HG03280 (cell line): ENCODE measurements around the gene UTP18.
"Not testable (repeated sequence)": the region's sequence is repeated elsewhere in the genome, so short reads cannot be mapped to it uniquely, and the experiment has no call there.

Experiments
- ATAC-seq: cut with Tn5 transposase; IDR thresholded peaks from one replicate; pipeline ENCODE4 v1.9.1; 2021; ENCODE audit warnings: mild to moderate bottlenecking, moderate library complexity; ENCODE audit not compliant: unreplicated experiment

Gene UTP18

DNA sequence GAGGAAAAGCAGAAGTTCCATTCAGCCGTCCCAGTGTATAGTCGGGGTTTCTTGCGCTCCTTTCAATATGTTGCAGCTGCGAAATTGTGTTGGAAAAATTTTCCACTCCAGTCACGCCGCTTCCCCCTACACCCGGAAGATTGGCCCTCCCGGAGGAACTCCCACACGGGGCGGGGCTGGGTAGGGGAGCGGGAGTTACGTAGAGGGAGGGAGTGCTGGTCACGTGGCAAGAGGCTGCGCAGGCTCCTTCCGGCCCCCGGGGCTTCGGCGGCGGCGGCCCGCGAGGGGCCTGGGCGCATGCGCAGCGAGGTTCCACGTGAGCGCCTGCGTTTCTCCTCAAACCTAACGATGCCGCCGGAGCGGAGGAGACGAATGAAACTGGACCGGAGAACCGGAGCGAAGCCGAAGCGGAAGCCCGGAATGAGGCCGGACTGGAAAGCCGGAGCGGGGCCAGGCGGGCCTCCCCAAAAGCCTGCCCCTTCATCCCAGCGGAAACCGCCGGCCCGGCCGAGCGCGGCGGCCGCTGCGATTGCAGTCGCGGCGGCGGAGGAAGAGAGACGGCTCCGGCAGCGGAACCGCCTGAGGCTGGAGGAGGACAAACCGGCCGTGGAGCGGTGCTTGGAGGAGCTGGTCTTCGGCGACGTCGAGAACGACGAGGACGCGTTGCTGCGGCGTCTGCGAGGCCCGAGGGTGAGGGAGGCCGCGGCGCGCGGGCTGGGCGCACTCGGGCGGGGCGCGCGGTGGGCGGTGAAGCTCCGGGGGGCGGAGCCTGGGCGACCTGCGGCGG lies at the start of gene UTP18:
TSS of gene UTP18 (plus strand) at position 310 of the 787 bp plus-strand sequence. CDS start at position 349, 39 bp downstream.
- peak; percentile 82 for ATAC-seq

DNA sequence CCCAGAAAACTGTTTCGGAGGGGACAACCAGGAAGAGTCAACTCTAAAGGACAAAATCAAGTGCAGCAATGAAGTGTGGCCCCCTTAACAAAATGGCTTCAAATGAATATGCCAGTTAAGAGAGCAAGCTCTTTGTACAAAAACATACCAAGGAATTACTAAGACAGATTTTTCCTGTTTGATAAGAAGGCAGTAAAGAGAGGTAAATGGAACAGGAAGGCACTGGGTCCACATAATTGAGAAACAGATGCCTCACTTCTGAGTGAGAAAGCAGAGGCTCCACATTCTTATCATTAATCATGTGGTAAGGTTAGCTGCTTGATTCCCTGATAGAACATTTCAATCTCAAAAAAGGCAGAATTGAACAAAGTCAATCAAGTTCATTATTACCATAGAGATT lies 45.4 kb upstream of the UTP18 start:
- no peak for ATAC-seq

DNA sequence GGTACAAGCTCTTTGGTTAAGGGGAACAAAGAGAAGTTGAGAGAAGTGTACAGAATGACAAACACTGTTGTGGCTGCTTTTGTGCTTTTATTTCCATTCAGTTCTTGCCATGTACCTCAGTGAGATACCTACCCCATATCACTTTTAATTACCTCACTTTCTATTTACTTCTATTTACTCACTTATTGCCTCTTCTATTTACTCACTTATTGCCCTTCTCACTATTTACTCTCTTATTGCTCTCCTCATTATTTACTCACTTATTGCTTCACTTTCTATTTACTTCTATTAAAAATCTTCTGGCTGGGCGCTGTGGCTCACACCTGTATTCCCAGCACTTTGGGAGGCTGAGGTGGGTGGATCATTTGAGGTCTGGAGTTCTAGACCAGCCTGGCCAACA lies 42.4 kb upstream of the UTP18 start:
- no peak for ATAC-seq

DNA sequence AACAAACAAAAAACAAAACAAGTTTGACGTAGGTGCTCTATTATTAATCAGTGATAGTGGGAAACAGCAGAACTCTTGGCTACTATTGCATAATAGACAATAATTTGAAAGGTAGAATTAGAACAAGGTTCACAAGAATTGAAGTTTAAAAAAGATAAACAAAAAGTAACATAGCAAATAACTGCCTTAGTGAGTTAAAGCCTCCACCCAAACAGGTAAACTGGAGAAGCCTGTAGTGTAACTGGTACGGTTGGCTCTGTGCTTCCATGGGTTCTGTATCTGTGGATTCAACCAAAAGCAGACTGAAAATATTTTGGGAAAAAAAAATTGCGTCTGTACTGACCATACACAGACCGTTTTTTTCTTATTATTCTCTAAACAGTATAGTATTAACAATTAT lies 39.0 kb upstream of the UTP18 start:
- no peak for ATAC-seq

DNA sequence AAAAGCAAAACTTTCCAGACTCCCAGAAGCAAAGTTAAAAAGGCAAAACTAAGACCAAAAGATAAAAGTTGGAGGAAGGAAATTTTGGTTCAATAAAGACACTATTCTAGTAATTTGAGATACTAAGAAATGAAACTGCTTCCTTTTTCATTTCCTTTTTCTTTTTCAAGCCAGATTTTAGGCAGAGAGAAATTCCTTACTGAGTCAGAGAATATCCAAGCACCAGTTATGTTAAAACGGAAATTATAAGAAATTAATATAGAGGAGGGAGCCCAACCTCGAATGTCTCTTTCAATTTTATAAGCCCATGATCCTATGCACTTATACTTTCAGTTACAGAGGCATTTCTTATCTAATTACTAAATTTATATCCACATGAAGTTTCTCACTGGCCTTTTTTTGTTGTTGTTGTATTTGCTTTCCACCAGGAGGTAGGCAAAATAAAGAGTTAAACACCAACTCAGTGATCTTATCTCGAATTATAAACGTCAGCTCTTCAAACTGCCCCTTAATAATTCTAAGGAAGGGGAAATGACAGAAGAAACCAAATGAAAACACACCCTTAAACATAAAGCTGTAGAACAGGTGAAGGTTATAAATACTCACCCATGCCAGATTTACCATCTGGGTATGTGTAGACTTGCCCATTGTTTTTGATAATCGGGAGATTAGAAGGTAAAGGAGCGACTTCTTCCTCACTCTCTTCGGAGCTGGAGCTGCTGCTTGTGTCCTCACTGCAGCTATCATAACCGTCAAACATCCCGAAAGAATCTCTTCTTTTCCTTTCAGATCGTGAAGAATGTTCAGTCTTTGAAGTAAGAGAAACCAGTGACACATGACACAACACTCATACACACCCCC lies 35.7 kb upstream of the UTP18 start:
- ATAC-seq: no peak

DNA sequence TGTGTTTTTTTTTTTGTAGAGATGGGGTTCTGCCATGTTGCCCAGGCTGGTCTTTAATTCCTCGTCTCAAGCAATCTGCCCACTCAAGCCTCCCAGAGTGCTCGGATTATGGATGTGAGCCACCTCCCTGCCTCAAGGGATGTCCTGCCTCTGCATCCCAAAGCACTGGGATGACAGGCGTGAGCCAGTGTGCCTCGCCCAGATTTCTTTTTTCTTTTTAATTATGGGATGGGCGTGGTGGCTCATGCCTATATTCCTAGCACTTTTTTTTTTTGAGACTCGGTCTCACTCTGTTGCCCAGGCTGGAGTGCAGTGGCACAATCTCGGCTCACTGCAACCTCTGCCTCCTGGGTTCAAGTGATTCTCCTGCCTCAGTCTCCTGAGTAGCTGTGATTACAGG lies 34.8 kb upstream of the UTP18 start:
- ATAC-seq: not testable (repeated sequence)

DNA sequence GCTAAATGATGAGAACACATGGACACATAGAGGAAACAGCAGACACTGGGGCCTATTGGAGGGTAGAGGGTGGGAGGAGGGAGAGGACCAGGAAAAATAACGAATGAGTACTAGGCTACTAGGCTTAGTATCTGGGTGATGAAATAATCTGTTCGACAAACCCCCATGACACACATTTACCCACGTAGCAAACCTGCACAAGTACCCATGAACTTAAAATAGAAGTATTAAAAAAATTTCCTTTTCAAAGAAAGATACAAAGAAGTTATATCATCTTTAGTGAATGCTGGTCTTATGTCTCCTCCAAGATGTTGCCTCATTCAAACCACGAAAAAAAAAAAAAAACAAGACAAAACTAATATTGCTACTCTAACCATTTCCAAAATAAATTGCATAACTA lies 32.2 kb upstream of the UTP18 start:
- no peak for ATAC-seq

DNA sequence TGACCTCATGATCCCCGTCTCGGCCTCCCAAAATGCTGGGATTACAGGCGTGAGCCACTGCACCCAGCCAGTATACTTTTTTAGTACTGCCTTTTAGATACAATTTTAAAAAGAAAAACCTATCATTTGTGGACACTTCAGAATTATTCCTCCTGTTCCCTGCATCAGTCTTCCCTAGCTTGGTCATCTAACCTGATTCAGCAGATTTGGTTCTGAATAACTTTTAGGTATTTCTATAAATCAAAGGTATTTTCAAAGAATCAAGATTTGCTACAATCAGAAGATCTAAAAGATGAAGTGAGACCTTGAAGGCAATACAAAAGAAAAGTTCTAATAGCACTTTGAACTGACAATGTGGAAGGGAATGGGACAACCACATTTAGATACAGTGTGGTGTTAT lies 30.5 kb upstream of the UTP18 start:
- ATAC-seq: no peak

DNA sequence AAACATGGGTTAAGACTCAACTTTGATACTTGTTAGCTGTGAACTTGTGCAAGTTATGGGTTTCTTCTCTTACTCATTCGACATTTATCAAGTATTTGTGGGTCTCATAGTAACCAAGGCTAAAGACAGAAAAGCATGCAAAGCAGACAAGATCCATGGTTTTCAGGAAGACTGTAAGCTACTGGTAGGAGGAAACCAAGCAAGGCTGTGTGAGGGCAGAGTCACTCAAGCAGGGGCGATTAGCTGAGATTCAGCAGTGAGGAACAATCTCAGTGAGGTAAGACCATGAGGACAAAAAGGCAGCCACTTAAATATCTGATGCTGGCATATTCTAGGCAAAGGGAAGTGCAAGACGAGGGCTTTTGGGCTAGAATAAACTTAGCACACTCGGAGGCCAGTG lies 30.0 kb upstream of the UTP18 start:
- ATAC-seq: no peak

DNA sequence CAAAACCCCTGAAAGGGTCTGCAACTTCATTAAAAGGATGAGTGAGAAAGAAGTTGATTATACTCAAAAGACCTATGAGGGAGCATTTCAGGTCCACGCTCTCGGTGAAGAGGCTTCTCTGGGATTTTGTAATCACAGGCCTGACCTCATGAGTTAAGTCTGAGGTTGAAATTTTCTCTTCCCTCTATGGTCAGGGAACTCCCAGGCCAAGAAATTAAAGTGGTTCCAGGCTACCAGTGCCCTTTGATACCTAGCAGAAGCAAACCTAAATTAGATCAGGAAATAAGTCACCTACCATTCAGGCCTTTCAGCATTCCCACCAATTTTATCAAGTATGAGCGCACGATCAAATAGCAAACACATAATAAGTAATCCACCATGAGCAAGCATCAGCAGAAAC lies 28.3 kb upstream of the UTP18 start:
- ATAC-seq: no peak

DNA sequence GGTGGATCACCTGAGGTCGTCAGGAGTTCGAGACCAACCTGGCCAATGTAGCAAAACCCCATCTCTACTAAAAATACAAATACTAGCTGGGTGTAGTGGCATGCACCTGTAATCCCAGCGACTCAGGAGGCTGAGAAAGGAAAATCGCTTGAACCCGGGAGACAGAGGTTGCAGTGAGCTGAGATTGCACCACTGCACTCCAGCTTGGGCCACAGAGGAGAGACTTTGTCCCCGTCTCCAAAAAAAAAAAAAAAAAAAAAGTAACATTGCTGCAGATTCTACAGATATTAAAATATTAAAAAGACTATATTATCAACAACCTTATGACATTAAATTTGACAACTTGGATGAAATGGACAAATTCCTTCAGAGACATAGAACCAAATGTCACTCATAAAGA lies 26.2 kb upstream of the UTP18 start:
- no peak for ATAC-seq

DNA sequence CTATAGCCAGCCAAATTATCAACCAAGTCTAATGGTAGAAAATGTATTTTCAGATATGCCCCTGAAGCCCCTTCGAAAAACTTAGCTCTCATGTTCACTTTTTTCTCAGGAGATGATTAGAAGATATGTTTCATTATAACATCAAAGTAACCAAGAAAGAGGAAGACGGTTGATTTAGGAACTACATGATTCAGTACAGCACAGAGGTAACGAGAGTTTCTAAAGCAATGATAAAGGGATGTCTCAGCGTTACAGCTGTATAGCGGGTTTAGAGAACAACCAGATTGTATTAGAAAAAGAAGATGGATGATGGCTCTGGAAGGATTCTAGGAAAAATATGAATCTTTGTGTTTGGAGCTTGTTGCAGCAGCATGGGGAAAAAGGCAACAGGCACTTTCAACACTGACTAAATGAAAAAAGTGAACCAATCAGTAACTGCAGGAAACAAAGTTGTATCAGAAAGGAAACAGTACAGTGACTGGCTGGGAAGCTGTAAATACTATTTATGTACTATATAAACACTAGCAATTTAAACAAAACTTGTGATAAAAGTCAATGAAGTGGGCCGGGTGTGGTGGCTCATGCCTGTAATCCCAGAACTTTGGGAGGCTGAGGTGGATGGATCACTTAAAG lies 22.0 kb upstream of the UTP18 start:
- peak; percentile 58 for ATAC-seq

DNA sequence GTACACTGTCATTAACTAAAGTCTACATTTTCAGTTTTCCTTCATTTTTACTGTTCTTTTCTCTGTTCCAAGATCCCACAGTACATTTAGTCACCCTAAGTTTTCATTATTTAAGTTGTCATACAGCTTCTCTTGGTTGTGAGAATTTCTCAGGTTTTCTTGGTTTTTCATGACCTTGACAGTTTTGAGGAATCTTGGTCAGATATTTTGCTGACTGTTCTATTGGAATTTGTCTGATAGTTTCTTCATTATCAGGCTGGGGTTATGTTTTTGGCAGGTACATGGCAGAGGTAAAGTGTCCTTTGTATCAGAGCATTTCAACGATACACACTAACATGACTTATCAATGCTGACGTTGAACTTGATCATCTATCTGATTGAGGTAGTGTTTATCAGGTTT lies 20.1 kb upstream of the UTP18 start:
- ATAC-seq: no peak

DNA sequence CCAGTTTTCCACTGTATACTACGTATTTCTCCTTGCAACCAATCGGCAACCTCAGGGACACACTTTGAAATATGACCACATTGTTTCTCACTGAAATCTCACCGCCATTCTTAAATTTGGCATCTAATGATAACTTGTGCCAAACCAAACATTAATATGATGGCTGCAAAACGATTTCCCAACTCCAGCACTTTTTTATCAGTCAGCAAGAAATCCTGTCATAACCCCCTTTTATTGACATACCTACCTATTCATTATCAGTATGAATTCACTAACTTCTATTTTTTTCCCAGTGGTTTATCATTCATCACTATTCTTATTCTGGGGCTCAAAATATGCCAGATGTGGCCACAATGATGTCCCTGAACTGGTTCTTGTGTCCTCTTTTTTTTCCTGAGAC lies 16.3 kb upstream of the UTP18 start:
- ATAC-seq: no peak

DNA sequence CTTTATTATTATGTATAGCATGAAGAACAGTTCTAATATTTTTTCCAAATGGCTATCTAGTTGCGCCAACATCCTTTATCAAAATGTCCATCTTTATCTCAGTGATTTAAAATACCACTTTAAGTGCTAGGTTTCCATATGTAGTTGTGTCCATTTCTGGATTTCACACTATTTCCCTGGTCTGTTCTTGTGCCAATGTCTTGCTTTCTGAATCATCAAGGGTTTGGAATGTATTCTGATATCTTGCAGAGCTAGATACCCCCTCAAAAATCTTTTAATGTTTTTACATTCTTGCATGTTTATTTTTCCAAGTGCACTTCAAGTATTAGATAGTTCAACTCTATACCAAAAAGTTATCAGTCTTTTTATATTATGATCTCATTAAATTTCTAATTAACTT lies 14.8 kb upstream of the UTP18 start:
- no peak for ATAC-seq

DNA sequence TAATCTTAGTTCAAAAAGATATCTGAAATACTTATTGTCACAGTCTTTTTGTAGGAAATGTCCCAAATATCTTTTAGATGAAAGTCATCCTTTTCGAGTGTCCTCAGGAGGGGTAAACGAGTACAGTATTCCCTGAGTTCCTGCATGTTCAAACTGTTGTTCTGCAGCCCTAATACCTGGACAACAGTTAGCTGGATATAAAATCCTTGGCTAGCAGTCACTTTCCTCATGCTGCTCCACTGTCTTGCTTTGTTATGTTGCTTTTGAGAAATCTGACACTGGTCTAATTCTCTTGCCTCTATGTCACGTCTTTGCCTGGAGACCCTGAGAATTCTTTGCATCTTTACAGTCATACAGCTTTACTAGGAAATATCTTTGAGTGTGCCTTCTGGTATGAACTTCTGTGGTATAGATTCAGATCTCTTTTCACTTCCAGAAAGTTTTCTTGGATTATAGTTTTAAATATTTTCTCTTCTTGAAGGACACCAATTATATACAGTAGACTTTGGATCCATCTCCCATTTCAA lies 10.0 kb upstream of the UTP18 start:
- no peak for ATAC-seq

DNA sequence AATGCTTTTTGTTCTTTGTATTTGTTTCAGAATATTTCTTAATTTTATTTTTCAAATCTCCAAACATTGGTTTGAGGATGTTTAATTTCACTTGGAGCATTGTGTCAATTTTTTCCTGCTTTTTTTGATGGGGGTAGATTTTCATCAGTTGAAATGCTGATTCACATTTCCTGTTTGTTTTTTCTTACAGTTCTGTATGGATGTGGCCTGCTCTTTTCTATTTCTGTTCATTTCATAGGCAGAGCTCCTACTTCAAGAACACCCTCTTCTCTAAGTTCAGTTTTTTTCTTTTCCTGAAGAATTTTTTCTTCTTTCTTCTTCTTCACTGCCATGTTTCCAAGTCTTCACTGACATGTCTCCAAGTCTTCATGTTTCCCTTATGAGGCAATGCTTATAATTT lies 9.3 kb upstream of the UTP18 start:
- no peak for ATAC-seq

DNA sequence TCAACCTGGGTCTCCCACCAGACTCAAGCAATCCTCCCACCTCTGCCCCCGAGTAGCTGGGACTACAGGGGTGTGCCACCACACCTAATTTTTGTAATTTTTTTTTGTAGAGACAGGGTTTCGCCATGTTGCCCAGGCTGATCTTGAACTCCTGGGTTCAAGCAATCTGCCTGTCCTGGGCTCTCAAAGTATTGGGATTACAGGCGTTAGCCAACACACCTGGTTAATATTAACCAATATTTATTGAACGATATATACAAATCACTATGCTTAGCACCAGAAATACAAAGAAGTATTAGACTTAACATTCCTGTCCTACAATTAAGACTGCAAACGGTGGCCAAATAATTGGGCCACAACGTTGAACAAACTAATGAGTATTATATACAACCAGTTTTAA lies 4.7 kb upstream of the UTP18 start:
- no peak for ATAC-seq

DNA sequence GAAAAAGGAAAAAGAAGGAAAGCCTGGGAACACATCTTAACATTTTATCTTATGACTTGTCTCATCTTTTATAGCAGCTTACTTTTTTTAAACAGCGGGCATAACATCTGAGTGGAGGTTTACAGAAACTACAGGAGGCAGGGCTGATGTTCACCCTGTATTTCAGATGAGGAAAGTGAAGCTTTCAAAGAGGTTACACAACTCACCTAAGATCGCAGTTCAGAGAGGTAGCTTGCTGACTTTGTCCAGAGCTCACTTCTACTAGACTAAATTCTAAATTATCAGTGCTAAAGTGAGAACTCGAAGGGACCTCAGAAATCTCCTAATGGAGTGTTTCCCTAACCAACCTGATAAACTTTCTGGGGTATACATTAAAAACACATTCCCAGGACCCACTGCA lies 4.2 kb upstream of the UTP18 start:
- ATAC-seq: no peak

DNA sequence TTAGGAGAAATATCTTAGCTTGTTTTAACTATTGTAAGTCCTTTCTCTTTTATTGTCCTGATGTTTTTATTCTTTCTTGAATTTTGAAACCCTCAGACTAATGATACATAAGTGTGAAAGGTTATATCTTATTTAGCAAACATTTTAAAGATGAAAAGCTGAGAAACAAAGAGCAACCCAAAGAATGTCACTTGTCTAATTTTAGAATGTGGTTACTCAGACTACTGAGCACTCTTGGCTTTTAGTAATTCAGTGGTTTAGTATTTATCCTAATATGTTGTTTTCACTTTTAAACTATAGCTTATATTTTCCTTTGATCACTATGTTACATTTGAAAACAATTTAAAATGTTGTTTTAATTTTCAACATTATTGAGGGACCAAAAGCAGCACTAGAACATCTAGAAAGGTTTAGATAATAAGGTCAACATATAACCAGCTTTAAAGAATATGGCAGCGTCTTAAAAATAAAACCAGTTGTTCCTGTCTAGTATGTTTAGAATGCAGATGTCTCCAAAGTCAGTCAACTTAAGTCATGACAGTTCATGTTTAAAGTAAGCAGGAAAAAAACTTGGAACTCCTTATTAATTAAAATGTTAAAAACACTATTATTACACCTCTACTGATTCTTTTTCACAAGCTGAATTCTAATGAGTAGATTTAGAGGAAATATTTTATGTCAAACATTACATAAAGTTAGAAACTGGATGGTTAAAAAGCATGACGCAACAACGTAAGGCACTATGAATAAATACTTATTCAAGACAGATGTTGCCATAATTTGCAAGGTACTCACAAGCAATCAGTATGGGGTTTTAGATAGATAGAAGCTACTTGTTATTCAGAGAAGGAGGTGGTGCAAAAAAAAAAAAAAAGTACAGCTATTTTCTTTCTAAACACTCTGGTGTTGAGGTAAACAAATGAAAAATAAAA lies 2.9 kb upstream of the UTP18 start:
- ATAC-seq: no peak
